Psoas muscle (tissue), 8 donors: Measurements from ENCODE around the gene SDCCAG8. TPM values are rescaled to one million over a fixed set of nuclear protein-coding genes. Genes with fewer than 3 reads are reported as not detected.

ENCODE experiments used
- ATAC-seq, 4 donors: fragments of 200-7000 bp; cut with Tn5 transposase; one replicate each; pipeline ENCODE4 v1.9.1; 2020; ENCODE audit warnings: moderate library complexity in 3 of 4, mild to moderate bottlenecking in 2 of 4
- DNase-seq, 2 donors: peaks; one replicate each; pipeline ENCODE4 v3.0.0-alpha.2; 2020
- H3K27ac ChIP-seq: fragments of 200-600 bp; one replicate; pipeline ENCODE4 v1.8.0; 2022
- H3K27me3 ChIP-seq, 3 donors: fragments of 200-600 bp in 1 of 3; one replicate each; pipeline versions ENCODE4 v1.6.1 to v1.8.0; 2013 to 2022; ENCODE audit warnings: low read length in 2 of 3, mild to moderate bottlenecking in 2 of 3, moderate library complexity in 1 of 3; ENCODE audit not compliant: insufficient read depth in 3 of 3
- H3K36me3 ChIP-seq, 2 donors: fragments of 200-600 bp in 1 of 2; one replicate each; pipeline versions ENCODE4 v1.6.1 to v1.8.0; 2013 to 2022; ENCODE audit warnings: low read depth in 1 of 2, mild to moderate bottlenecking in 1 of 2, moderate library complexity in 1 of 2; ENCODE audit not compliant: insufficient read depth in 1 of 2
- H3K4me1 ChIP-seq: fragments of 200-600 bp; one replicate; pipeline ENCODE4 v1.8.0; 2022
- H3K4me3 ChIP-seq: fragments of 200-600 bp; one replicate; pipeline ENCODE4 v1.8.0; 2022; ENCODE audit warnings: mild to moderate bottlenecking
- H3K9me3 ChIP-seq: fragments of 200-600 bp; one replicate; pipeline ENCODE4 v1.8.0; 2022
- WGBS, 3 donors: extraction: QIAGEN DNeasy Blood & Tissue Kit; methylation state at CpG; one replicate each; pipeline versions ENCODE4 v1.1.6 to v1.1.7; 2013; 5-methylcytosine and 5-hydroxymethylcytosine counted together
- intact Hi-C, 2 donors: fragments of 100-400 bp; cut with DNase I; formaldehyde crosslinking; loops; one replicate each; pipeline versions ENCODE4 v1.11.0 to v1.14.2; 2022
- polyA plus RNA-seq, 3 donors: library from polyadenylated mRNA; stranded (reverse); fragments of 200-250 nt; gene quantifications; one replicate each; pipeline ENCODE4 v1.2.3, GENCODE V29; 2013
- total RNA-seq, 4 donors: library from RNA; stranded (reverse); fragmentation: NEBNext Ultra II Directional in 2 of 4; extraction: Animal tissue kit (Norgen Biotek cat#: 25700) in 2 of 4; gene quantifications; one replicate each; pipeline versions ENCODE4 v1.2.1 to v1.2.4, GENCODE V29; 2021 to 2023
- TF ChIP-seq, protein P1 (sequence below): fragments of 200-600 bp; IDR thresholded peaks from one replicate; pipeline ENCODE4 v1.8.0; 2022; ENCODE audit warnings: antibody characterized with exemption
- donor health status: healthy with polysubstance abuse.
- donor health status: DM: no; HTN: no; CAD: no; lungs with moderate emphysema.
- donor health status: Bipolar disorder and iron deficiency.
- donor health status: healthy.
- donor health status: DM: yes; HTN: yes; CAD: no.
- donor health status: DM: no; HTN: no; CAD: no.
- donor health status: DM: no; HTN: no; CAD: no.
- donor health status: DM: yes; HTN: yes; CAD: no.

Gene SDCCAG8
- total and polyA plus RNA-seq, 7 donors = 6.4 to 27.6 (median 20.9) TPM

DNA sequence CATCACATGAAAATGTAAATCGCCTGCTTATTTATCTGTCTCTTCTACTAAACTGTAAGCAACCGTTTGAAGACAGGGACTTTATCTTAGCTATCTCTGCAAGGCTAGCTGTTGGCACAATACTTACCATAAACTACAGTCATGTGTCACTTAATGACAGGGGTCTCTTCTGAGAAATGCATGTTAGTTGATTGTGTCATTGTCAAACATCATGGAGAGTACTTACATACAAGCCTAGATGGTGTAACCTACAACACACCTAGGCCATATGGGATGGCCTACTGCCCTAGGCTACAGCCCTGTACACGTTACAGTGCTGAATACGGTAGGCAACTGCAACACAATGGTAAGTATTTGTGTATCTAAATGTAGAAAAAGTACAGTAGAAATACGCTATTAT, 267.9 kb downstream of the SDCCAG8 start:
- Histone ChIP-seq H3K27me3 (no peaks in the 10 kb centered on the region), H3K4me3 (no peak overlapping the region), H3K27ac (no peak overlapping the region), H3K4me1 (no peaks in the 10 kb centered on the region), H3K36me3 (peaks cover 0 to 5% of the 10 kb centered on the region in 2 donors), H3K9me3 (no peaks in the 10 kb centered on the region)
- ATAC-seq (no peak), DNase-seq (no peak)
- intact Hi-C loops = no loop called here
- 93 to 96% (median 95%) methylated on average over 5 of the region's 5 CpGs for WGBS, 3 donors
- TF ChIP-seq, protein P1, sequence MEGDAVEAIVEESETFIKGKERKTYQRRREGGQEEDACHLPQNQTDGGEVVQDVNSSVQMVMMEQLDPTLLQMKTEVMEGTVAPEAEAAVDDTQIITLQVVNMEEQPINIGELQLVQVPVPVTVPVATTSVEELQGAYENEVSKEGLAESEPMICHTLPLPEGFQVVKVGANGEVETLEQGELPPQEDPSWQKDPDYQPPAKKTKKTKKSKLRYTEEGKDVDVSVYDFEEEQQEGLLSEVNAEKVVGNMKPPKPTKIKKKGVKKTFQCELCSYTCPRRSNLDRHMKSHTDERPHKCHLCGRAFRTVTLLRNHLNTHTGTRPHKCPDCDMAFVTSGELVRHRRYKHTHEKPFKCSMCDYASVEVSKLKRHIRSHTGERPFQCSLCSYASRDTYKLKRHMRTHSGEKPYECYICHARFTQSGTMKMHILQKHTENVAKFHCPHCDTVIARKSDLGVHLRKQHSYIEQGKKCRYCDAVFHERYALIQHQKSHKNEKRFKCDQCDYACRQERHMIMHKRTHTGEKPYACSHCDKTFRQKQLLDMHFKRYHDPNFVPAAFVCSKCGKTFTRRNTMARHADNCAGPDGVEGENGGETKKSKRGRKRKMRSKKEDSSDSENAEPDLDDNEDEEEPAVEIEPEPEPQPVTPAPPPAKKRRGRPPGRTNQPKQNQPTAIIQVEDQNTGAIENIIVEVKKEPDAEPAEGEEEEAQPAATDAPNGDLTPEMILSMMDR = no peak

DNA sequence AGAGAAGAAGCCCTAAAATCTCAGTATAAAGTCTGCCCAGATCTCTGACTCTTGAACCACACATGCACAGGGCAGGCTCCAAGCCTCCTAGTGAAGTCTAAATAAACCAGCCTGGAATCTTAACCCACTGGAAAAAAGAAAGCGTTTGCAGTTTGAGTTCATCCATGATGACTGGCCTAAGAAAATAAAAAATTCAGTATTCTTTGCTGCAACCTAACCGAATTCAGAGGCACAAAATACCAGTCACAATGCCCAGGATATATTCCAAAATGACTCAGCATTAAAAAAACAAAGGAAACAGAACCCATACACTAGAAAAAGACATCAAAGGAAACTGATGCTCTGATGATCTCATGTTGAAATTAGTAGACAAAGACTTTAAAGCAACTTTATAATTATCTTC, 269.2 kb downstream of the SDCCAG8 start:
- no peak overlapping the region for H3K27ac ChIP-seq
- no peaks in the 10 kb centered on the region for H3K9me3 ChIP-seq
- intact Hi-C loops = no loop called here
- H3K27me3 ChIP-seq = no peaks in the 10 kb centered on the region
- H3K4me3 ChIP-seq = no peak overlapping the region
- no peaks in the 10 kb centered on the region for H3K4me1 ChIP-seq
- peaks cover 0 to 5% of the 10 kb centered on the region in 2 donors for H3K36me3 ChIP-seq
- ATAC-seq = no peak
- no peak for DNase-seq
- 67 to 81% (median 67%) methylated on average over 2 of the region's 2 CpGs for WGBS, 3 donors
- TF ChIP-seq, protein P1 = no peak

DNA sequence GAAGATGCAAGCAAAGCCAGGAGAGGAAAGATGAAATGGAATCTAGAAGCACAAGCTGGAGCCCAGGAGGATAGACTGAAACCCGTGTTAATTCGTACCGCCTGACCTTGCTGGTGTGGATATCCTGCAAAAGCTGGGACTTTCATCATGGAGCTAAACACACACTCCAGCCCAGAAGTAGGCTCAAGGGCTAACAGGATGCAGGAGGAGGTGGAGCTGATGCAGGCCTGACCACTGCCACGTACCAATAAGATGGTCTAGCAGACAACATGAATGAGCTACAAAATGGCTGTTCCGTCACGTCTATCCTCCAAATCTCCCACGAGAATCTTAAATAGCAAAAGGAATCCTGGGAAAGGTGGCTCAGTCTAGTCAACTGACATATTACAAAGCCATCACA, 270.3 kb downstream of the SDCCAG8 start:
- ATAC-seq (no peak), DNase-seq (no peak)
- no peak overlapping the region for H3K27ac ChIP-seq
- H3K36me3 ChIP-seq = peaks cover 0 to 5% of the 10 kb centered on the region in 2 donors
- TF ChIP-seq, protein P1 = no peak
- H3K4me3 ChIP-seq = no peak overlapping the region
- intact Hi-C loops = no loop called here
- H3K27me3 ChIP-seq = no peaks in the 10 kb centered on the region
- H3K4me1 ChIP-seq = no peaks in the 10 kb centered on the region
- H3K9me3 ChIP-seq = no peaks in the 10 kb centered on the region
- WGBS, 3 donors = 86 to 96% (median 89%) methylated on average over 7 of the region's 7 CpGs

DNA sequence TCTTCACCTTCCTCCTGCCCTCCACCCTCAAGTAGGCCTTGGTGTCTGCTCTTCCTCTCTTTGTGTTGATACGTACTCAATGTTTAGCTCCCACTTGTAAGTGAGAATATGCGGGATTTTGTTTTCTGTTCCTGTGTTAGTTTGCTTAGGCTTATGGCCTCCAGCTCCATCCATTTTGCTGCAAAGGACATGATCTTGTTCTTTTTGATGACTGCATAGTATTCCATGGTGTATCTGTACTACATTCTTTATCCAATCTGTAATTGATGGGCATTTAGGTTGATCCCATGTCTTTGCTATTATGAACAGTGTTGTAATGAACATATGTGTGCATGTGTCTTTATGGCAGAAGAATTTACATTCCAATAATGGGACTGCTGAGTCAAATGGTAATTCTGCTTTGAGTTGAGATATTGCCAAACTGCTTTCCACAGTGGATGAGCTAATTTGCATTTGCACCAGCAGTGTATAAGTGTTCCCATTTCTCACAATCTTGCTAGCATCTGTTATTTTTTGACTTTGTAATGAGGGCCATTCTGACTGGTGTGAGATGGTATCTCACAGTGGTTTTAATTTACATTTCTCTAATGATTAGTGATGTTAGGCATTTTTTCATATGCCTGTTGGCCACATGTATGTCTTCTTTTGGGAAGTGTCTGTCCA, 272.7 kb downstream of the SDCCAG8 start:
- intact Hi-C loops = no loop called here
- no peak overlapping the region for H3K27ac ChIP-seq
- WGBS, 3 donors = 97 to 100% (median 97%) methylated on average over 2 of the region's 2 CpGs
- DNase-seq (no peak), ATAC-seq (no peak)
- H3K27me3 ChIP-seq = no peaks in the 10 kb centered on the region
- H3K4me3 ChIP-seq = no peak overlapping the region
- TF ChIP-seq, protein P1 = no peak
- H3K36me3 ChIP-seq = peaks cover 0 to 5% of the 10 kb centered on the region in 2 donors
- no peaks in the 10 kb centered on the region for H3K4me1 ChIP-seq
- no peaks in the 10 kb centered on the region for H3K9me3 ChIP-seq

DNA sequence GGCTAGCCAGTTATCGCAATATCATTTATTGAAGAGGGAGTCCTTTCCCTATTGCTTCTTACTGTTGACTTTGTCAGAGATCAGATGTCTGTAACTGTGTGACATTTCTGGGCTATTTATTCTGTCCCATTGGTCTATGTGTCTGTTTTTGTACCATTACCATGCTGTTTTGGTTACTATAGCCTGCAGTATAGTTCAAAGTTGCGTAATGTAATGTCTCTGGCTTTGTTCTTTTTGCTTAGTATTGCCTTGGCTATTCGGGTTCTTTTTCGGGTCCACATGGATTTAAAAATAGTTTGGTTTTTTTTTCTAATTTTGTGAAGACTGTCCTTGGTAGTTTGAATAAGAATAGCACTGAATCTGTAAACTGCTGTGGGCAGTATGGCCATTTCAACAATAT, 273.7 kb downstream of the SDCCAG8 start:
- 89 to 98% (median 95%) methylated on average over 4 of the region's 4 CpGs for WGBS, 3 donors
- H3K9me3 ChIP-seq = no peaks in the 10 kb centered on the region
- no peak overlapping the region for H3K4me3 ChIP-seq
- no peaks in the 10 kb centered on the region for H3K27me3 ChIP-seq
- no peak overlapping the region for H3K27ac ChIP-seq
- no peaks in the 10 kb centered on the region for H3K36me3 ChIP-seq
- intact Hi-C loops = no loop called here
- TF ChIP-seq, protein P1 = no peak
- DNase-seq (no peak), ATAC-seq (no peak)
- no peaks in the 10 kb centered on the region for H3K4me1 ChIP-seq
